WERI-Rb-1 (cell line): ENCODE data around the gene NIN.

Experiments used
- DNase-seq: peaks from one replicate; pipeline ENCODE4 v3.0.0-alpha.2; 2020
- H3K27ac ChIP-seq: fragments of 250-450 bp; sonication (Bioruptor Pico); 2 replicates; pipeline ENCODE4 v1.5.1; 2020; ENCODE audit warnings: mild to moderate bottlenecking, moderate library complexity
- H3K27me3 ChIP-seq: fragments of 250-450 bp; sonication (Bioruptor Pico); 2 replicates; pipeline ENCODE4 v1.5.1; 2021; ENCODE audit warnings: mild to moderate bottlenecking, low read depth, moderate library complexity; ENCODE audit not compliant: insufficient read depth, severe bottlenecking
- H3K36me3 ChIP-seq: fragments of 250-450 bp; sonication (Bioruptor Pico); 2 replicates; pipeline ENCODE4 v1.5.1; 2020; ENCODE audit warnings: mild to moderate bottlenecking, moderate library complexity
- H3K4me3 ChIP-seq: 2 replicates; pipeline ENCODE4 v1.5.1; 2011; ENCODE audit warnings: low read depth, mild to moderate bottlenecking, control low read depth, low read length
- H3K9me3 ChIP-seq: fragments of 250-450 bp; sonication (Bioruptor Pico); 2 replicates; pipeline ENCODE4 v1.5.1; 2021; ENCODE audit warnings: mild to moderate bottlenecking, moderate library complexity; ENCODE audit not compliant: severe bottlenecking
- CTCF ChIP-seq: IDR thresholded peaks from 2 replicates; pipeline ENCODE4 v1.5.1; 2011; ENCODE audit warnings: low read depth, mild to moderate bottlenecking, control low read depth, inconsistent platforms, low read length

Gene NIN

GRCh38 chr14:50871228-50871627 is 40.3 kb upstream of the NIN start:
- TF ChIP-seq CTCF, result no peak
- H3K4me3 ChIP-seq, result no peak overlapping the region
- H3K9me3 ChIP-seq, result no peaks in the 10 kb centered on the region
- no peak overlapping the region for H3K27ac ChIP-seq
- no peaks in the 10 kb centered on the region for H3K36me3 ChIP-seq
- DNase-seq, result no peak
- H3K27me3 ChIP-seq, result no peaks in the 10 kb centered on the region

- no peaks in the 10 kb centered on the region for H3K36me3 ChIP-seq
- H3K4me3 ChIP-seq, result no peak overlapping the region
- no peak for TF ChIP-seq CTCF
- no peaks in the 10 kb centered on the region for H3K9me3 ChIP-seq
- no peak overlapping the region for H3K27ac ChIP-seq
- no peaks in the 10 kb centered on the region for H3K27me3 ChIP-seq
- DNase-seq, result no peak
These were observed 34.6 kb upstream of the NIN start for GRCh38 chr14:50865391-50866076.

GRCh38 chr14:50864946-50865345 is 34.0 kb upstream of the NIN start:
- H3K36me3 ChIP-seq, result no peaks in the 10 kb centered on the region
- H3K4me3 ChIP-seq, result no peak overlapping the region
- H3K27ac ChIP-seq, result no peak overlapping the region
- TF ChIP-seq CTCF, result no peak
- H3K9me3 ChIP-seq, result no peaks in the 10 kb centered on the region
- no peak for DNase-seq
- no peaks in the 10 kb centered on the region for H3K27me3 ChIP-seq

GRCh38 chr14:50864237-50864636 is 33.3 kb upstream of the NIN start:
- Histone ChIP-seq H3K36me3 (no peaks in the 10 kb centered on the region), H3K27me3 (no peaks in the 10 kb centered on the region), H3K27ac (no peak overlapping the region), H3K4me3 (no peak overlapping the region), H3K9me3 (no peaks in the 10 kb centered on the region)
- no peak for DNase-seq
- TF ChIP-seq CTCF, result no peak

- DNase-seq, result no peak
- H3K4me3 ChIP-seq, result no peak overlapping the region
- no peaks in the 10 kb centered on the region for H3K9me3 ChIP-seq
- H3K27me3 ChIP-seq, result no peaks in the 10 kb centered on the region
- no peak for TF ChIP-seq CTCF
- H3K36me3 ChIP-seq, result no peaks in the 10 kb centered on the region
- no peak overlapping the region for H3K27ac ChIP-seq
These were observed 31.1 kb upstream of the NIN start for GRCh38 chr14:50862036-50862570.

- no peaks in the 10 kb centered on the region for H3K36me3 ChIP-seq
- TF ChIP-seq CTCF, result peak; percentile 50
- peak overlapping the region; percentile 37; the same call in 1 of the 2 replicates for H3K27ac ChIP-seq
- no peaks in the 10 kb centered on the region for H3K9me3 ChIP-seq
- no peaks in the 10 kb centered on the region for H3K27me3 ChIP-seq
- peak; percentile 87 for DNase-seq
- H3K4me3 ChIP-seq, result peak overlapping the region; percentile 52
These were observed 29.6 kb upstream of the NIN start for GRCh38 chr14:50860478-50861086.
